Skeletal muscle tissue (tissue), 4 donors: ENCODE data around the gene FAM228A. TPM values are rescaled to one million over a fixed set of nuclear protein-coding genes. Genes with fewer than 3 reads are reported as not detected.

ENCODE experiments used
- H3K27ac ChIP-seq: one replicate; pipeline ENCODE4 v1.7.0; 2013; ENCODE audit warnings: mild to moderate bottlenecking, low read depth, low read length, inconsistent platforms
- H3K27me3 ChIP-seq, 3 donors: one replicate each; pipeline ENCODE4 v1.7.0; 2013; ENCODE audit warnings: low read length in 3 of 3; ENCODE audit not compliant: control insufficient read depth in 3 of 3, insufficient read depth in 3 of 3
- H3K36me3 ChIP-seq, 3 donors: one replicate each; pipeline ENCODE4 v1.7.0; 2013; ENCODE audit warnings: low read length in 3 of 3; ENCODE audit not compliant: control insufficient read depth in 3 of 3, insufficient read depth in 3 of 3
- H3K4me1 ChIP-seq, 3 donors: one replicate each; pipeline ENCODE4 v1.7.0; 2013; ENCODE audit warnings: low read length in 3 of 3, mild to moderate bottlenecking in 3 of 3; ENCODE audit not compliant: control insufficient read depth in 3 of 3, insufficient read depth in 3 of 3
- H3K4me3 ChIP-seq, 3 donors: one replicate each; pipeline ENCODE4 v1.7.0; 2013; ENCODE audit warnings: low read length in 3 of 3
- H3K9ac ChIP-seq, 3 donors: one replicate each; pipeline ENCODE4 v1.7.0; 2013; ENCODE audit warnings: low read length in 3 of 3, mild to moderate bottlenecking in 3 of 3, moderate library complexity in 2 of 3, low read depth in 1 of 3
- H3K9me3 ChIP-seq, 3 donors: one replicate each; pipeline ENCODE4 v1.7.0; 2013; ENCODE audit warnings: low read length in 3 of 3; ENCODE audit not compliant: control insufficient read depth in 3 of 3
- total RNA-seq: library from RNA; depleted of rRNA; stranded (reverse); fragments of >200 nt; gene quantifications from one replicate; pipeline ENCODE4 v1.2.3, GENCODE V29; 2014
- donor health status: Osteomylitis.

FAM228A gene
- total RNA-seq, 1 donor from 2014 or later: 0.52 TPM

DNA sequence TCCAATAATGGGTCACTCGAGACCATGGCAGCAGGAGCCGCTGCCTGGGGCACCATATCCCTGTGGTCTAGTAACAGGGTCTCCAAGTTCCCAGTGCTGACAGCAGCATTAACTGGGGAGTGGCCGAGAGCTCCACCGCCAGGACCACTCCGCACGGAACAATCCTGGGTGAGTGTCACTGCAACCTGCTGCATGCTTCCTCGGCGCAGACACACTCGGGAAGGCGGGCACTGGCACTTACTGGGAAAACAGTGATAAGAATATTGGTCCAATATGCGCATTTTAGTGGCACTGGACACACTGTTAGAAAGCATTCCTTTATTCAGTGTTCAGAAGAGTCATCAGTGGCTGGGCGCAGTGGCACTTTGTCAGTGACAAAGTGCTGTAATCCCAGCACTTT lies 29.7 kb downstream of the FAM228A start:
- Histone ChIP-seq H3K27ac (no peak overlapping the region), H3K36me3 (peaks cover 52 to 57% (median 53%) of the 10 kb centered on the region in 3 donors), H3K4me3 (no peak overlapping the region), H3K9me3 (no peaks in the 10 kb centered on the region), H3K27me3 (no peaks in the 10 kb centered on the region), H3K4me1 (no peaks in the 10 kb centered on the region), H3K9ac (no peak overlapping the region)

DNA sequence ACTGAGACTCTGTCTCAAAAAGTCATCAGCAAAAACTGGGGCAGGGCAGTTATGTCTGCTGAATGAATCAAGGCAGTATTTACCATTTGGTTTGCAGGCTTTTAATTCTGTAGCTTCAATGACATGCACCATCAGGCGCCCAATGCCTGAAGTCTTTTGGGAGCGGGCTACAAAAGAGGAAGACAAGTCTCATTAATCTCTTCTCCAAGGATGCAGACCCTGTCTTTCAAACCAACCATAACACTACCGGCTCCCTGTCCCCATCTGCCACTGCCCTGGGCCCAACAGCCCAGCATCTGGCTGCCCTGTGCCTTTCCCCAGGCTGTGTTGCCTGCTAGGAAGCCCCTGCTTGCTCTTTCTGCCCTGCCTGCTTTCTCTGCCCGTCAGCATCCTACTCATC lies 30.3 kb downstream of the FAM228A start:
- Histone ChIP-seq H3K9ac (no peak overlapping the region), H3K4me1 (no peaks in the 10 kb centered on the region), H3K4me3 (no peak overlapping the region), H3K36me3 (peaks cover 53 to 63% (median 59%) of the 10 kb centered on the region in 3 donors), H3K27ac (no peak overlapping the region), H3K27me3 (no peaks in the 10 kb centered on the region), H3K9me3 (no peaks in the 10 kb centered on the region)

GRCh38 chr2:24206242-24206641 lies 31.4 kb downstream of the FAM228A start:
- H3K36me3 ChIP-seq: peaks cover 59 to 71% (median 70%) of the 10 kb centered on the region in 3 donors
- H3K9ac ChIP-seq: no peak overlapping the region
- no peak overlapping the region for H3K27ac ChIP-seq
- H3K4me1 ChIP-seq: no peaks in the 10 kb centered on the region
- H3K9me3 ChIP-seq: no peaks in the 10 kb centered on the region
- no peak overlapping the region for H3K4me3 ChIP-seq
- no peaks in the 10 kb centered on the region for H3K27me3 ChIP-seq

GRCh38 chr2:24206714-24207113 lies 31.9 kb downstream of the FAM228A start:
- Histone ChIP-seq H3K4me1 (no peaks in the 10 kb centered on the region), H3K4me3 (no peak overlapping the region), H3K36me3 (peaks cover 60 to 74% (median 70%) of the 10 kb centered on the region in 3 donors), H3K9ac (no peak overlapping the region), H3K27me3 (no peaks in the 10 kb centered on the region), H3K27ac (no peak overlapping the region), H3K9me3 (no peaks in the 10 kb centered on the region)

DNA sequence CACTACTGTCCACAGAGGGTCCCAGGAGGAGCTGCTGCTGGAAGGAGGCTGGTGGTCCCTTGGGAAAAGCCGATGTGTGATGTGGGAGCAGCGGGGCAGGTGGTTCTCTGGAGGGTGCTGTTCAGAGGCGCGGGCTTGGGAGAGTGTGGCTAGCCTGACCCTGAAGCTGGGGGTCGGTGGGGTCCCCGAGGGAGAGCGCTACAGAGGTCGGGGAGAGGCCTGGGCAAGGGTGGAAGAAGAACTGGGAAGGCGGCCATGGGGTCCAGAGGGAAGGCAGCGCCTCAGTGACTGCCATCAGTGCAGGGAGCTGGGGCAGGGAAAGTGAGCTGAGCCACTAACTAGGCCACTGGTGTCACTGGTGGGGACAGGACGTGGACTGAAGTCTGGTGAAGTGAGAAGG lies 32.5 kb downstream of the FAM228A start:
- H3K36me3 ChIP-seq: peaks cover 66 to 80% (median 77%) of the 10 kb centered on the region in 3 donors
- H3K9ac ChIP-seq: no peak overlapping the region
- H3K27me3 ChIP-seq: no peaks in the 10 kb centered on the region

GRCh38 chr2:24208490-24208889 lies 33.6 kb downstream of the FAM228A start:
- H3K36me3 ChIP-seq: peaks cover 68 to 84% (median 76%) of the 10 kb centered on the region in 3 donors
- no peak overlapping the region for H3K9ac ChIP-seq
- H3K27me3 ChIP-seq: no peaks in the 10 kb centered on the region
- H3K9me3 ChIP-seq: no peaks in the 10 kb centered on the region
- no peak overlapping the region for H3K27ac ChIP-seq
- H3K4me3 ChIP-seq: no peak overlapping the region
- H3K4me1 ChIP-seq: no peaks in the 10 kb centered on the region

More for the DNA sequence above, 32.5 kb downstream of the FAM228A start:
- Histone ChIP-seq H3K27ac (no peak overlapping the region), H3K4me1 (no peaks in the 10 kb centered on the region), H3K4me3 (no peak overlapping the region), H3K9me3 (no peaks in the 10 kb centered on the region)

DNA sequence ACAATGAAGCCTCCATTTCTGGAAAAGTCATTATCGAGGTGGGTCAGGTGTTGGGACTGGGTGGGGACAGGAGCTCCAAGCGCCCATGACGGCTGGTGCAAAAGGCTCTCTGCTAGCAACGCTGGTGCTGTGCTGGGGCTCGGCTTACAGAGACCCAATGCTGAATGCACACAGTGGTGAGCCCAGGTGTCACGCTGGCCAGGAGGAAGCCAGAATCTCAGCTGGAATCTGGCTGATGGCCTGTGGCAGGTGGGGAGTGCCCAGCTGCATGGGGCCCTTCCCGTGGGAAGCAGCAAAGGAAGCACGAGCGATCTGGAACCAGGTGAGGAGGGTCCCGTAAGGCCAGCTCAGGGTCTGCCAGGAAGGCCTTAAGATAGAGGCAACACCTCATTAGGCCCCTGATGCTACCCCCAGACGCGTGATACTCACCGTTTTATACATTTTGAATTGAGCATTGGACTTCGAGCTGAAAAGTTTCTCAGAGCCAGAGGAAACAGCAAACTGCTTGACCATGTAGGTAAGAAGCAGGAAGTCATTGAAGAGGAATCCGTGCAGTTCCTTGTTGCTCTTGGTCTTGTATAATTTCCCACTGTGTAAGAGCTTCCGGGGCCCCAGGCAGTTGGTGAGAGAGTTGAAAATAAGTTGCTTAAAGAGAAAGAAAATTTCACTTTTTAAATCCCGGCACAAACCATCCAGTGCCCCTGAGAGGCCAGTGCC lies 34.7 kb downstream of the FAM228A start:
- no peaks in the 10 kb centered on the region for H3K9me3 ChIP-seq
- no peak overlapping the region for H3K27ac ChIP-seq
- H3K36me3 ChIP-seq: peaks cover 60 to 74% (median 70%) of the 10 kb centered on the region in 3 donors
- no peaks in the 10 kb centered on the region for H3K4me1 ChIP-seq
- H3K9ac ChIP-seq: no peak overlapping the region
- H3K27me3 ChIP-seq: no peaks in the 10 kb centered on the region
- H3K4me3 ChIP-seq: no peak overlapping the region

DNA sequence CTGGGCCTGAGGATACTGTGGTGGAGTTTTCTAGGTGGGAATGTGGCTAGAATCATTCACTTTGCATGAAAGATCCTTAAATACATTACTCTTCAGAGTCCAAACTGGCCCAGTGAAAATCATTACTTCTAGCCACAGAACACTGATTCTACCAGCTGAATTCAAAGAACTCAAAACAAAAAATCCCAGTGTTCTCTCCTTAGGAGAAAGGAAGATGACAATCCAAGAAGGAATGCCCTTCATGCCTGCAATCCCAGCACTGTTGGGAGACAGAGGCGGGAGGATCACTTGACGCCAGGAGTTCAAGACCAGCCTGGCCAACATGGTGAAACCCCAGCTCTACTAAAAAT lies 35.2 kb downstream of the FAM228A start:
- Histone ChIP-seq H3K27ac (no peak overlapping the region), H3K9ac (no peak overlapping the region), H3K4me1 (no peaks in the 10 kb centered on the region), H3K4me3 (no peak overlapping the region), H3K9me3 (no peaks in the 10 kb centered on the region), H3K36me3 (peaks cover 58 to 72% (median 71%) of the 10 kb centered on the region in 3 donors), H3K27me3 (no peaks in the 10 kb centered on the region)

GRCh38 chr2:24210723-24211122 lies 35.9 kb downstream of the FAM228A start:
- peaks cover 54 to 68% (median 67%) of the 10 kb centered on the region in 3 donors for H3K36me3 ChIP-seq
- no peak overlapping the region for H3K9ac ChIP-seq
- no peaks in the 10 kb centered on the region for H3K27me3 ChIP-seq
- no peaks in the 10 kb centered on the region for H3K4me1 ChIP-seq
- no peaks in the 10 kb centered on the region for H3K9me3 ChIP-seq
- no peak overlapping the region for H3K4me3 ChIP-seq
- H3K27ac ChIP-seq: no peak overlapping the region

DNA sequence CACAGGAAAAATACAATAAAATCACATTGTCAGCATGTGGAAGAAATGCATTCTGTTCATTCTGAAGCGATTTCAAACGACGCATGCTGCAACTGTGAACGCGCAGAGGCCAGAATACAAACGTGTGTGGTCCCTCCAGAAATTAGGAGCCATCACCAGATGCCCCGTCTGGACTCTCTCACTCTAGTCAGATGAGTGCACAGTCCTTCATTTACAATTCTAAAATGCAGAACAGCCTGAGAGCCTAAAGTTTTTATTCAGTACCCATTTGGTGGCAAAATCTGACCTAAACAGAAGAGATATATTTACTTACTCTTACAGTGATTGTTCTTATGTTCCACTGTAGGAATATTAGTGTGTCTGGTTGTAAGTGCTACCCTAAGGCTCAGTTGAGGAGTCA lies 36.6 kb downstream of the FAM228A start:
- no peaks in the 10 kb centered on the region for H3K9me3 ChIP-seq
- H3K4me1 ChIP-seq: no peaks in the 10 kb centered on the region
- H3K27me3 ChIP-seq: no peaks in the 10 kb centered on the region
- peaks cover 56 to 70% (median 69%) of the 10 kb centered on the region in 3 donors for H3K36me3 ChIP-seq
- H3K9ac ChIP-seq: no peak overlapping the region
- no peak overlapping the region for H3K27ac ChIP-seq
- no peak overlapping the region for H3K4me3 ChIP-seq
